HepG2 (cell line): Measurements from ENCODE around the gene TMC8. TPM values are rescaled to one million over a fixed set of nuclear protein-coding genes. Genes with fewer than 3 reads are reported as not detected.

Experiments used
- FOXK1 ChIP-seq: sonication (generic); formaldehyde crosslinking; IDR thresholded peaks from 2 replicates; pipeline ENCODE4 v1.4.0; 2020; ENCODE audit warnings: low read depth, missing genetic modification reagents, borderline replicate concordance
- HOXA9 ChIP-seq: sonication (generic); formaldehyde crosslinking; IDR thresholded peaks from 2 replicates; pipeline ENCODE4 v1.8.1; 2022; ENCODE audit warnings: missing genetic modification reagents, mild to moderate bottlenecking, moderate library complexity, borderline replicate concordance
- KDM1A ChIP-seq: IDR thresholded peaks from 2 replicates; pipeline ENCODE4 v1.6.1; 2016; ENCODE audit warnings: missing compliant biosample characterization
- NFKBIZ ChIP-seq: IDR thresholded peaks from 2 replicates; pipeline ENCODE4 v1.6.1; 2018; ENCODE audit warnings: missing genetic modification reagents, missing compliant biosample characterization
- ONECUT2 ChIP-seq: sonication (generic); formaldehyde crosslinking; IDR thresholded peaks from 2 replicates; pipeline ENCODE4 v1.4.0; 2020; ENCODE audit warnings: missing genetic modification reagents
- RAD51 ChIP-seq: fragments of 450-650 bp; IDR thresholded peaks from 2 replicates; pipeline ENCODE4 v1.6.1; 2016; ENCODE audit warnings: borderline replicate concordance
- TEAD3 ChIP-seq: optimal IDR thresholded peaks from 2 replicates; pipeline ENCODE3; 2016; ENCODE audit warnings: borderline replicate concordance
- ZFP41 ChIP-seq: sonication (generic); formaldehyde crosslinking; IDR thresholded peaks from 2 replicates; pipeline ENCODE4 v1.4.0; 2020; ENCODE audit warnings: mild to moderate bottlenecking, missing genetic modification reagents, borderline replicate concordance
- ZNF335 ChIP-seq: sonication (generic); formaldehyde crosslinking; IDR thresholded peaks from 2 replicates; pipeline ENCODE4 v1.4.0; 2020; ENCODE audit warnings: missing genetic modification reagents
- ZNF572 ChIP-seq: sonication (generic); formaldehyde crosslinking; IDR thresholded peaks from 2 replicates; pipeline ENCODE4 v1.5.1; 2020; ENCODE audit warnings: mild to moderate bottlenecking, missing genetic modification reagents
- polyA plus RNA-seq, 8 experiments: library from polyadenylated mRNA; depleted of rRNA in 3 of 8; stranded (reverse) in 7 of 8; unstranded in 1 of 8; fragments of >200 nt; fragmentation: Illumina TruSeq in 4 of 8; extraction: Trizol in 4 of 8; gene quantifications; 2 replicates each; pipeline versions ENCODE4 v1.2.1 to v1.2.3, GENCODE V29; 2011 to 2016; ENCODE audit warnings: low read depth in 4 of 8, missing spikeins in 1 of 8, mixed read lengths in 1 of 8; ENCODE audit not compliant: insufficient read depth in 1 of 8
- total RNA-seq, 5 experiments: library from RNA; depleted of rRNA; stranded (reverse); fragments of >200 nt; fragmentation: Illumina TruSeq; extraction: Trizol; gene quantifications; 2 replicates each; pipeline ENCODE4 v1.2.3, GENCODE V29; 2016; ENCODE audit warnings: low read depth in 1 of 5
- TF ChIP-seq, protein P1 (sequence below): sonication (generic); formaldehyde crosslinking; IDR thresholded peaks from 2 replicates; pipeline ENCODE4 v1.5.0; 2020; ENCODE audit warnings: mild to moderate bottlenecking, missing genetic modification reagents
- TF ChIP-seq, protein P2 (sequence below): sonication (generic); formaldehyde crosslinking; IDR thresholded peaks from 2 replicates; pipeline ENCODE4 v1.8.0; 2022; ENCODE audit warnings: missing genetic modification reagents, low read depth, mild to moderate bottlenecking, borderline replicate concordance
- TF ChIP-seq, protein P3 (sequence below): sonication (generic); formaldehyde crosslinking; IDR thresholded peaks from 2 replicates; pipeline ENCODE4 v1.8.1; 2023; ENCODE audit warnings: missing genetic modification reagents, mild to moderate bottlenecking, borderline replicate concordance
- TF ChIP-seq, protein P4 (sequence below): sonication (generic); formaldehyde crosslinking; IDR thresholded peaks from 2 replicates; pipeline ENCODE4 v1.4.0; 2020; ENCODE audit warnings: missing genetic modification reagents
- TF ChIP-seq, protein P5 (sequence below): fragments of 450-650 bp; IDR thresholded peaks from 2 replicates; pipeline ENCODE4 v1.6.1; 2016
- TF ChIP-seq, protein P6 (sequence below): sonication (generic); formaldehyde crosslinking; IDR thresholded peaks from 2 replicates; pipeline ENCODE4 v1.5.0; 2020; ENCODE audit warnings: missing genetic modification reagents, mild to moderate bottlenecking, borderline replicate concordance
- TF ChIP-seq, protein P7 (sequence below): sonication (generic); formaldehyde crosslinking; IDR thresholded peaks from 2 replicates; pipeline ENCODE4 v1.5.0; 2020; ENCODE audit warnings: mild to moderate bottlenecking, missing genetic modification reagents

The TMC8 gene
- total and polyA plus RNA-seq, 2 of the 13 experiments (the other 11 are each of a cell fraction or from before 2014, with no cell fraction given): 0.53 to 7.8 TPM

DNA sequence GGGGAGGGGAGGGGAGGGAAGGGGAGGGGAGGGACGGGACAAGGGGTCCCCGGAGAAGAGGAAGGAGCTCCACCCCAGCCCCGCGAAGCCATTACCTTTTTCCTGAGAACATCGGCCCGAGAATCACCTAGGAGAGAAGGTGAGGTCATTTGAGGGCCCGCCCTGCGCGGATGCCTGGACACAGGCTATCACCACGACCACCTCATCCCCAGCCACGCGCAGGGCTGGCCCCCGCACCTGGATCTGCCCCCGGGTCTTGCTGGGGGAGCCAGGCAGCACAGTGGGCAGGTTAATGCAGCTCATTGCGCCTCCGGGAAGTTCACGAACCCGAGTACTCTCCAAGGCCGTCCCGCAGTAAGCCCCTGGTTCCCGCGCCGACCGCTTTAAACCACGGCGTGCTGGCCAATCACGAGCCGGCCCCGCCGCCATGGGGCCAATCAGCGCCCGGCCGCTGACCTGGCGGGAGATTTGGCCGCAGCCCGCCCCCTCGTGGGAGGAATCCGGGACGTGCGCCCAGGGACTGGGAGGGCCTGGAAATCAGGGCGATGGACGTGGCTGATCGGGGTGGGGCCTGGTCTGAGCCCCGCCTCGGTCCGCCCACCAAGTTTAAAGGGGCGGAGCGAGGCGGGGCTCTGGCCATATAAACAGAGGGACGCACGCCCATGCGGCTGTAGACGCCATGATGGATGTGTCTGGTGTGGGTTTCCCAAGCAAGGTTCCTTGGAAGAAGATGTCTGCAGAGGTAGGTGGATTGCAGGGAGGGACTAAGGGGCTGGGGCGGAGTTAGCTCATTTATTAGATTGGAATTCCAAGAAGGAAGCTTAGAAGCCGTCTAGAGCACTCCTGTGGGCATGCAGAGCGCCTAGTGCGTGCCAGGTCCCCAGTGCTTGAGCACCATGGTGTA, 56.4 kb downstream of the TMC8 start, which contains the start of the genes AFMID and TK1 (continued):
- TF ChIP-seq, protein P1, sequence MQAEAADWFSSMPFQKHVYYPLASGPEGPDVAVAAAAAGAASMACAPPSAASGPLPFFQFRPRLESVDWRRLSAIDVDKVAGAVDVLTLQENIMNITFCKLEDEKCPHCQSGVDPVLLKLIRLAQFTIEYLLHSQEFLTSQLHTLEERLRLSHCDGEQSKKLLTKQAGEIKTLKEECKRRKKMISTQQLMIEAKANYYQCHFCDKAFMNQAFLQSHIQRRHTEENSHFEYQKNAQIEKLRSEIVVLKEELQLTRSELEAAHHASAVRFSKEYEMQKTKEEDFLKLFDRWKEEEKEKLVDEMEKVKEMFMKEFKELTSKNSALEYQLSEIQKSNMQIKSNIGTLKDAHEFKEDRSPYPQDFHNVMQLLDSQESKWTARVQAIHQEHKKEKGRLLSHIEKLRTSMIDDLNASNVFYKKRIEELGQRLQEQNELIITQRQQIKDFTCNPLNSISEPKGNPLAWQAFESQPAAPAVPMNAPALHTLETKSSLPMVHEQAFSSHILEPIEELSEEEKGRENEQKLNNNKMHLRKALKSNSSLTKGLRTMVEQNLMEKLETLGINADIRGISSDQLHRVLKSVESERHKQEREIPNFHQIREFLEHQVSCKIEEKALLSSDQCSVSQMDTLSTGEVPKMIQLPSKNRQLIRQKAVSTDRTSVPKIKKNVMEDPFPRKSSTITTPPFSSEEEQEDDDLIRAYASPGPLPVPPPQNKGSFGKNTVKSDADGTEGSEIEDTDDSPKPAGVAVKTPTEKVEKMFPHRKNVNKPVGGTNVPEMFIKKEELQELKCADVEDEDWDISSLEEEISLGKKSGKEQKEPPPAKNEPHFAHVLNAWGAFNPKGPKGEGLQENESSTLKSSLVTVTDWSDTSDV (CRISPR knock-in tag): peak; percentile 79
- TF ChIP-seq, protein P2, sequence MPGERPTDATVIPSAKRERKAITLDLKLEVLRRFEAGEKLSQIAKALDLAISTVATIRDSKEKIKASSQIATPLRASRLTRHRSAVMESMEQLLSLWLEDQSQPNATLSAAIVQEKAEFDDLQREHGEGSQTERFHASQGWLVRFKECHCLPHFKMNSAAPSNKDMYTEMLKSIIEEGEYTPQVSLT (CRISPR knock-in tag): peak; percentile 95; the same call in 1 of the 2 replicates
- TF ChIP-seq NFKBIZ (no peak), HOXA9 (peak; percentile 99), ONECUT2 (CRISPR knock-in tag) (peak; percentile 36; the same call in 1 of the 2 replicates), FOXK1 (CRISPR knock-in tag) (peak; percentile 64), ZFP41 (CRISPR knock-in tag) (no peak), ZNF572 (peak; percentile 87; the same call in 1 of the 2 replicates), KDM1A (CRISPR knock-in tag) (0 out of 2 replicates have a peak, but pooled peaks have one; percentile 39), RAD51 (no peak), TEAD3 (CRISPR knock-in tag) (peak; percentile 100), ZNF335 (CRISPR knock-in tag) (peak; percentile 47; the same call in 1 of the 2 replicates)
- TF ChIP-seq, protein P3, sequence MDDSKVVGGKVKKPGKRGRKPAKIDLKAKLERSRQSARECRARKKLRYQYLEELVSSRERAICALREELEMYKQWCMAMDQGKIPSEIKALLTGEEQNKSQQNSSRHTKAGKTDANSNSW (CRISPR knock-in tag): no peak
- TF ChIP-seq, protein P4, sequence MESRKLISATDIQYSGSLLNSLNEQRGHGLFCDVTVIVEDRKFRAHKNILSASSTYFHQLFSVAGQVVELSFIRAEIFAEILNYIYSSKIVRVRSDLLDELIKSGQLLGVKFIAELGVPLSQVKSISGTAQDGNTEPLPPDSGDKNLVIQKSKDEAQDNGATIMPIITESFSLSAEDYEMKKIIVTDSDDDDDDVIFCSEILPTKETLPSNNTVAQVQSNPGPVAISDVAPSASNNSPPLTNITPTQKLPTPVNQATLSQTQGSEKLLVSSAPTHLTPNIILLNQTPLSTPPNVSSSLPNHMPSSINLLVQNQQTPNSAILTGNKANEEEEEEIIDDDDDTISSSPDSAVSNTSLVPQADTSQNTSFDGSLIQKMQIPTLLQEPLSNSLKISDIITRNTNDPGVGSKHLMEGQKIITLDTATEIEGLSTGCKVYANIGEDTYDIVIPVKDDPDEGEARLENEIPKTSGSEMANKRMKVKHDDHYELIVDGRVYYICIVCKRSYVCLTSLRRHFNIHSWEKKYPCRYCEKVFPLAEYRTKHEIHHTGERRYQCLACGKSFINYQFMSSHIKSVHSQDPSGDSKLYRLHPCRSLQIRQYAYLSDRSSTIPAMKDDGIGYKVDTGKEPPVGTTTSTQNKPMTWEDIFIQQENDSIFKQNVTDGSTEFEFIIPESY (CRISPR knock-in tag): peak; percentile 83; the same call in 1 of the 2 replicates
- TF ChIP-seq, protein P5, sequence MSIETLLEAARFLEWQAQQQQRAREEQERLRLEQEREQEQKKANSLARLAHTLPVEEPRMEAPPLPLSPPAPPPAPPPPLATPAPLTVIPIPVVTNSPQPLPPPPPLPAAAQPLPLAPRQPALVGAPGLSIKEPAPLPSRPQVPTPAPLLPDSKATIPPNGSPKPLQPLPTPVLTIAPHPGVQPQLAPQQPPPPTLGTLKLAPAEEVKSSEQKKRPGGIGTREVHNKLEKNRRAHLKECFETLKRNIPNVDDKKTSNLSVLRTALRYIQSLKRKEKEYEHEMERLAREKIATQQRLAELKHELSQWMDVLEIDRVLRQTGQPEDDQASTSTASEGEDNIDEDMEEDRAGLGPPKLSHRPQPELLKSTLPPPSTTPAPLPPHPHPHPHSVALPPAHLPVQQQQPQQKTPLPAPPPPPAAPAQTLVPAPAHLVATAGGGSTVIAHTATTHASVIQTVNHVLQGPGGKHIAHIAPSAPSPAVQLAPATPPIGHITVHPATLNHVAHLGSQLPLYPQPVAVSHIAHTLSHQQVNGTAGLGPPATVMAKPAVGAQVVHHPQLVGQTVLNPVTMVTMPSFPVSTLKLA: peak; percentile 86
- TF ChIP-seq, protein P6, sequence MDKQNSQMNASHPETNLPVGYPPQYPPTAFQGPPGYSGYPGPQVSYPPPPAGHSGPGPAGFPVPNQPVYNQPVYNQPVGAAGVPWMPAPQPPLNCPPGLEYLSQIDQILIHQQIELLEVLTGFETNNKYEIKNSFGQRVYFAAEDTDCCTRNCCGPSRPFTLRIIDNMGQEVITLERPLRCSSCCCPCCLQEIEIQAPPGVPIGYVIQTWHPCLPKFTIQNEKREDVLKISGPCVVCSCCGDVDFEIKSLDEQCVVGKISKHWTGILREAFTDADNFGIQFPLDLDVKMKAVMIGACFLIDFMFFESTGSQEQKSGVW (CRISPR knock-in tag): no peak; the same call in 1 of the 2 replicates
- TF ChIP-seq, protein P7, sequence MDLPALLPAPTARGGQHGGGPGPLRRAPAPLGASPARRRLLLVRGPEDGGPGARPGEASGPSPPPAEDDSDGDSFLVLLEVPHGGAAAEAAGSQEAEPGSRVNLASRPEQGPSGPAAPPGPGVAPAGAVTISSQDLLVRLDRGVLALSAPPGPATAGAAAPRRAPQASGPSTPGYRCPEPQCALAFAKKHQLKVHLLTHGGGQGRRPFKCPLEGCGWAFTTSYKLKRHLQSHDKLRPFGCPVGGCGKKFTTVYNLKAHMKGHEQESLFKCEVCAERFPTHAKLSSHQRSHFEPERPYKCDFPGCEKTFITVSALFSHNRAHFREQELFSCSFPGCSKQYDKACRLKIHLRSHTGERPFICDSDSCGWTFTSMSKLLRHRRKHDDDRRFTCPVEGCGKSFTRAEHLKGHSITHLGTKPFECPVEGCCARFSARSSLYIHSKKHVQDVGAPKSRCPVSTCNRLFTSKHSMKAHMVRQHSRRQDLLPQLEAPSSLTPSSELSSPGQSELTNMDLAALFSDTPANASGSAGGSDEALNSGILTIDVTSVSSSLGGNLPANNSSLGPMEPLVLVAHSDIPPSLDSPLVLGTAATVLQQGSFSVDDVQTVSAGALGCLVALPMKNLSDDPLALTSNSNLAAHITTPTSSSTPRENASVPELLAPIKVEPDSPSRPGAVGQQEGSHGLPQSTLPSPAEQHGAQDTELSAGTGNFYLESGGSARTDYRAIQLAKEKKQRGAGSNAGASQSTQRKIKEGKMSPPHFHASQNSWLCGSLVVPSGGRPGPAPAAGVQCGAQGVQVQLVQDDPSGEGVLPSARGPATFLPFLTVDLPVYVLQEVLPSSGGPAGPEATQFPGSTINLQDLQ (CRISPR knock-in tag): peak; percentile 40; the same call in 1 of the 2 replicates
